Measurements from ENCODE around the gene PRKAR2A. TPM values are rescaled to one million over a fixed set of nuclear protein-coding genes. Genes with fewer than 3 reads are reported as not detected.
"Not testable (repeated sequence)": the region's sequence is repeated elsewhere in the genome, so short reads cannot be mapped to it uniquely, and the experiment has no call there.

PRKAR2A gene
- total and polyA plus RNA-seq, 2 donors (not counting 1 experiment from before 2014, with no cell fraction given): 17.8 to 19.1 TPM

GRCh38 chr3:48797626-48798025 lies 50.0 kb downstream of the PRKAR2A start:
- H3K4me3 ChIP-seq (replicated peaks in 1 of 4; ENCODE audit: control extremely low read depth in 1 of 4, insufficient read depth in 1 of 4, low read depth in 3 of 4, low read length in 4 of 4): no peak overlapping the region
- H2AFZ ChIP-seq (ENCODE audit: low read length): no peak overlapping the region
- H3K36me3 ChIP-seq (ENCODE audit: control insufficient read depth, insufficient read depth, low read length): no peaks in the 10 kb centered on the region
- H3K9ac ChIP-seq (ENCODE audit: insufficient read depth, low read length): no peak overlapping the region
- no peak overlapping the region for H3K4me2 ChIP-seq (ENCODE audit: extremely low read depth, insufficient read depth, low read length)
- no peaks in the 10 kb centered on the region for H3K9me3 ChIP-seq (ENCODE audit: control insufficient read depth, insufficient read depth, low read depth, low read length)
- DNase-seq (ENCODE audit: low read depth in 2 of 2): peak in 1 of 2 donors; percentile 12
- no peaks in the 10 kb centered on the region for H3K27me3 ChIP-seq (ENCODE audit: control insufficient read depth, insufficient read depth, low read length)
- H3K79me2 ChIP-seq (ENCODE audit: control insufficient read depth, insufficient read depth, low read length): no peaks in the 10 kb centered on the region
- H3K27ac ChIP-seq (ENCODE audit: insufficient read depth, low read length): no peak overlapping the region
- H3K4me1 ChIP-seq (ENCODE audit: control insufficient read depth, extremely low read depth, insufficient read depth, low read length): no peaks in the 10 kb centered on the region
- H4K20me1 ChIP-seq (ENCODE audit: control insufficient read depth, extremely low read depth, insufficient read depth, low read length): no peaks in the 10 kb centered on the region
- TF ChIP-seq CTCF (conservative IDR thresholded peaks at IDR 0.05 in 1 of 2, IDR thresholded peaks at IDR 0.05 in 1 of 2; ENCODE audit: low read depth in 1 of 2, low read length in 2 of 2) (no peak), EZH2 (IDR thresholded peaks at IDR 0.05; ENCODE audit: low read length, missing control alignments) (no peak)

- TF ChIP-seq CTCF (conservative IDR thresholded peaks at IDR 0.05 in 1 of 2, IDR thresholded peaks at IDR 0.05 in 1 of 2; ENCODE audit: low read depth in 1 of 2, low read length in 2 of 2): no peak
- no peak for TF ChIP-seq EZH2 (IDR thresholded peaks at IDR 0.05; ENCODE audit: low read length, missing control alignments)
- DNase-seq (ENCODE audit: low read depth in 2 of 2): no peak
These were observed 51.5 kb downstream of the PRKAR2A start for GRCh38 chr3:48795997-48796732.

GRCh38 chr3:48793484-48793883 lies 54.2 kb downstream of the PRKAR2A start:
- H4K20me1 ChIP-seq (ENCODE audit: control insufficient read depth, extremely low read depth, insufficient read depth, low read length); H2AFZ ChIP-seq (ENCODE audit: low read length); H3K27me3 ChIP-seq (ENCODE audit: control insufficient read depth, insufficient read depth, low read length); H3K27ac ChIP-seq (ENCODE audit: insufficient read depth, low read length); H3K4me1 ChIP-seq (ENCODE audit: control insufficient read depth, extremely low read depth, insufficient read depth, low read length); H3K4me3 ChIP-seq (replicated peaks in 1 of 4; ENCODE audit: control extremely low read depth in 1 of 4, insufficient read depth in 1 of 4, low read depth in 3 of 4, low read length in 4 of 4); H3K79me2 ChIP-seq (ENCODE audit: control insufficient read depth, insufficient read depth, low read length); DNase-seq (ENCODE audit: low read depth in 2 of 2); H3K36me3 ChIP-seq (ENCODE audit: control insufficient read depth, insufficient read depth, low read length); H3K4me2 ChIP-seq (ENCODE audit: extremely low read depth, insufficient read depth, low read length); H3K9ac ChIP-seq (ENCODE audit: insufficient read depth, low read length); H3K9me3 ChIP-seq (ENCODE audit: control insufficient read depth, insufficient read depth, low read depth, low read length): not testable (repeated sequence)

More at GRCh38 chr3:48795997-48796732, 51.5 kb downstream of the PRKAR2A start:
- Histone ChIP-seq H3K9me3 (ENCODE audit: control insufficient read depth, insufficient read depth, low read depth, low read length) (no peaks in the 10 kb centered on the region), H3K79me2 (ENCODE audit: control insufficient read depth, insufficient read depth, low read length) (no peaks in the 10 kb centered on the region), H2AFZ (ENCODE audit: low read length) (no peak overlapping the region), H3K4me2 (ENCODE audit: extremely low read depth, insufficient read depth, low read length) (no peak overlapping the region), H4K20me1 (ENCODE audit: control insufficient read depth, extremely low read depth, insufficient read depth, low read length) (no peaks in the 10 kb centered on the region), H3K4me3 (replicated peaks in 1 of 4; ENCODE audit: control extremely low read depth in 1 of 4, insufficient read depth in 1 of 4, low read depth in 3 of 4, low read length in 4 of 4) (no peak overlapping the region), H3K9ac (ENCODE audit: insufficient read depth, low read length) (no peak overlapping the region), H3K4me1 (ENCODE audit: control insufficient read depth, extremely low read depth, insufficient read depth, low read length) (no peaks in the 10 kb centered on the region), H3K27me3 (ENCODE audit: control insufficient read depth, insufficient read depth, low read length) (no peaks in the 10 kb centered on the region), H3K36me3 (ENCODE audit: control insufficient read depth, insufficient read depth, low read length) (no peaks in the 10 kb centered on the region), H3K27ac (ENCODE audit: insufficient read depth, low read length) (no peak overlapping the region)
